Fibroblast of lung (primary cell): ENCODE results near the gene TSPAN9. TPM values are rescaled to one million over a fixed set of nuclear protein-coding genes. Genes with fewer than 3 reads are reported as not detected.

Experiments used
- DNase-seq, 2 donors: peaks; one replicate each; pipeline versions ENCODE4 v3.0.0 to v3.0.0-alpha.2; 2010; ENCODE audit warnings: low read depth in 2 of 2
- H2AFZ ChIP-seq: 2 replicates; pipeline ENCODE4 v1.5.1; 2012; ENCODE audit warnings: low read length, control low read depth, inconsistent platforms
- H3K27ac ChIP-seq: 2 replicates; pipeline ENCODE4 v1.5.1; 2011; ENCODE audit warnings: low read length, control low read depth; ENCODE audit not compliant: insufficient read depth
- H3K27me3 ChIP-seq: 2 replicates; pipeline ENCODE4 v1.5.1; 2011; ENCODE audit warnings: mild to moderate bottlenecking, low read length; ENCODE audit not compliant: control insufficient read depth, insufficient read depth
- H3K36me3 ChIP-seq: 2 replicates; pipeline ENCODE4 v1.5.1; 2011; ENCODE audit warnings: low read length; ENCODE audit not compliant: control insufficient read depth, insufficient read depth
- H3K4me1 ChIP-seq: 2 replicates; pipeline ENCODE4 v1.5.1; 2011; ENCODE audit warnings: low read length; ENCODE audit not compliant: control insufficient read depth, insufficient read depth; ENCODE audit errors: extremely low read depth
- H3K4me2 ChIP-seq: 2 replicates; pipeline ENCODE4 v1.5.1; 2011; ENCODE audit warnings: low read length, control low read depth; ENCODE audit not compliant: insufficient read depth; ENCODE audit errors: extremely low read depth
- H3K4me3 ChIP-seq, 4 experiments: fragments of 200-600 bp in 1 of 4; sonication (generic) in 1 of 4; replicated peaks in 1 of 4; 2 replicates each; pipeline ENCODE4 v1.5.1; 2011 to 2016; ENCODE audit warnings: low read length in 4 of 4, low read depth in 3 of 4, mild to moderate bottlenecking in 3 of 4, control low read depth in 2 of 4, inconsistent platforms in 1 of 4, mixed read lengths in 1 of 4; ENCODE audit not compliant: insufficient read depth in 1 of 4; ENCODE audit errors: control extremely low read depth in 1 of 4
- H3K79me2 ChIP-seq: 2 replicates; pipeline ENCODE4 v1.5.1; 2012; ENCODE audit warnings: mild to moderate bottlenecking, low read length, inconsistent platforms; ENCODE audit not compliant: control insufficient read depth, insufficient read depth
- H3K9ac ChIP-seq: 2 replicates; pipeline ENCODE4 v1.5.1; 2011; ENCODE audit warnings: mild to moderate bottlenecking, low read length, control low read depth; ENCODE audit not compliant: insufficient read depth
- H3K9me3 ChIP-seq: 2 replicates; pipeline ENCODE4 v1.5.1; 2012; ENCODE audit warnings: low read depth, low read length; ENCODE audit not compliant: control insufficient read depth, insufficient read depth
- H4K20me1 ChIP-seq: 2 replicates; pipeline ENCODE4 v1.5.1; 2011; ENCODE audit warnings: low read length; ENCODE audit not compliant: control insufficient read depth, insufficient read depth; ENCODE audit errors: extremely low read depth
- EZH2 ChIP-seq: IDR thresholded peaks from 2 replicates; pipeline ENCODE4 v1.5.1; 2012; ENCODE audit warnings: low read length, control low read depth, mild to moderate bottlenecking; ENCODE audit errors: missing control alignments
- polyA plus RNA-seq, 2 donors: library from polyadenylated mRNA; depleted of rRNA in 1 of 2; stranded (reverse) in 1 of 2; unstranded in 1 of 2; fragments of >200 nt; gene quantifications; 2 replicates each; pipeline ENCODE4 v1.2.1, GENCODE V29; 2011 to 2012; ENCODE audit warnings: missing spikeins in 1 of 2
- total RNA-seq: library from RNA; depleted of rRNA; stranded (reverse); fragments of >200 nt; gene quantifications from 2 replicates; pipeline ENCODE4 v1.2.1, GENCODE V29; 2014
- TF ChIP-seq, protein P1 (sequence below), 2 donors: IDR thresholded peaks in 1 of 2; conservative IDR thresholded peaks in 1 of 2; 1 replicate in 1 of 2; 2 replicates in 1 of 2; pipeline ENCODE4 v1.5.1; 2011 to 2012; ENCODE audit warnings: low read length in 2 of 2, control low read depth in 1 of 2, inconsistent platforms in 1 of 2, low read depth in 1 of 2, mild to moderate bottlenecking in 1 of 2

Gene TSPAN9
- total and polyA plus RNA-seq, 2 donors (not counting 1 experiment from before 2014, with no cell fraction given) = 31.1 to 35.2 TPM

DNA sequence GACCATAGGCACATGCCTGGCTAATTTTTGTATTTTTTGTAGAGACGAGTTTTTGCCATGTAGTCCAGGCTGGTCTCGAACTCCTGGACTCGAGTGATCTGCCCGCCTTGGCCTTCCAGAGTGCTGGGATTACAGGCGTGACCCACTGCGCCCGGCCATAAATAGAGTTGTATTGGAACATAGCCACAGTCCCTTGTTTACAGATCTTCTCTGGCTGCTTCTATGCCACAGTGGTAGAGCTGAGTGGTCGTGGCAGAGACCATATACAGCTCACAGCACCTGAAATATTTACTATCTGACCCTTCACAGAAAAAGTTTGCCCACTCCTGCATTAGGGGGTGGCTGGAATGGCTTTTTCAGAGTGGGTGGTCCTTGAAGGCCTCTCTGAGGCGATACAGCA is 28.0 kb upstream of the TSPAN9 start:
- Histone ChIP-seq H3K79me2 (no peaks in the 10 kb centered on the region), H3K9me3 (no peaks in the 10 kb centered on the region), H3K4me2 (no peak overlapping the region), H3K9ac (no peak overlapping the region), H4K20me1 (no peaks in the 10 kb centered on the region), H3K4me1 (no peaks in the 10 kb centered on the region), H3K27ac (no peak overlapping the region), H2AFZ (no peak overlapping the region), H3K27me3 (peaks cover 2% of the 10 kb centered on the region), H3K36me3 (no peaks in the 10 kb centered on the region), H3K4me3 (no peak overlapping the region)
- no peak for TF ChIP-seq EZH2
- TF ChIP-seq, protein P1, sequence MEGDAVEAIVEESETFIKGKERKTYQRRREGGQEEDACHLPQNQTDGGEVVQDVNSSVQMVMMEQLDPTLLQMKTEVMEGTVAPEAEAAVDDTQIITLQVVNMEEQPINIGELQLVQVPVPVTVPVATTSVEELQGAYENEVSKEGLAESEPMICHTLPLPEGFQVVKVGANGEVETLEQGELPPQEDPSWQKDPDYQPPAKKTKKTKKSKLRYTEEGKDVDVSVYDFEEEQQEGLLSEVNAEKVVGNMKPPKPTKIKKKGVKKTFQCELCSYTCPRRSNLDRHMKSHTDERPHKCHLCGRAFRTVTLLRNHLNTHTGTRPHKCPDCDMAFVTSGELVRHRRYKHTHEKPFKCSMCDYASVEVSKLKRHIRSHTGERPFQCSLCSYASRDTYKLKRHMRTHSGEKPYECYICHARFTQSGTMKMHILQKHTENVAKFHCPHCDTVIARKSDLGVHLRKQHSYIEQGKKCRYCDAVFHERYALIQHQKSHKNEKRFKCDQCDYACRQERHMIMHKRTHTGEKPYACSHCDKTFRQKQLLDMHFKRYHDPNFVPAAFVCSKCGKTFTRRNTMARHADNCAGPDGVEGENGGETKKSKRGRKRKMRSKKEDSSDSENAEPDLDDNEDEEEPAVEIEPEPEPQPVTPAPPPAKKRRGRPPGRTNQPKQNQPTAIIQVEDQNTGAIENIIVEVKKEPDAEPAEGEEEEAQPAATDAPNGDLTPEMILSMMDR (conservative IDR thresholded peaks at IDR 0.05 in 1 of 2, IDR thresholded peaks at IDR 0.05 in 1 of 2; ENCODE audit: low read depth in 1 of 2, low read length in 2 of 2) = no peak
- no peak for DNase-seq

DNA sequence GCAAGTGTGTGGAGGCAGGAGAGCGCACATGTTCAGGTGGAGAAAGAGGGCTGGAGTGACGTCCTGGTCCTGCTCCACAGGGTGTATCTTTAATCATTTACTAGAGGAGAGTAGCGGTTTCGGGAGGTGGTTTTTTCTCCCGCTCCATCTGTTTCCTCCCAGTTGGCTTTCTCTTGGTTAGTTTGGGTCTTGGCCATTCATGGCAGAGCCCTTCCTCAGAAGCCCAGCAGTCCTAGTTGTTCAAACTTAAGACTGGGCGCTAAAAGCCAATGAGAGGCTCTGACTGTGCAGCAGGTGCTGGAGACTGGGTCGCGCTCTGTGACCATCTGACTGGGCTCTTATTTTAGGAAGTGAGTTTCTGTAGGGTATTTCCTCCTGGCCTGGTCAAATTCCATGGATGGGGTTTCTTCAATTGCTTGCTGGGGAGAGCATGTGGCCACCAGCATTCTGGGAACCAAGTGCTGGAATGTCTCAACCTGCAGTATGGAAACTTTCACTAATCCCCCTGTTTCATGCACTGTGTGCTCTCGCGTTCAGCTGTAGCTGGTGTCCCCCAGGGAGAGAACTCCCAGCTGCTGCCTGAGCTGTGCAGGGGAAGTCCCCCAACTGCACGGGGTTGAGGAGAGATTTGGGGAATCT is 27.4 kb upstream of the TSPAN9 start:
- Histone ChIP-seq H3K9ac (no peak overlapping the region), H4K20me1 (no peaks in the 10 kb centered on the region), H3K4me1 (no peaks in the 10 kb centered on the region), H3K9me3 (no peaks in the 10 kb centered on the region), H3K79me2 (no peaks in the 10 kb centered on the region), H3K36me3 (no peaks in the 10 kb centered on the region), H3K4me2 (no peak overlapping the region), H3K27ac (no peak overlapping the region), H3K27me3 (peaks cover 6% of the 10 kb centered on the region), H2AFZ (no peak overlapping the region), H3K4me3 (no peak overlapping the region)
- TF ChIP-seq, protein P1 (conservative IDR thresholded peaks at IDR 0.05 in 1 of 2, IDR thresholded peaks at IDR 0.05 in 1 of 2; ENCODE audit: low read depth in 1 of 2, low read length in 2 of 2) = no peak
- no peak for TF ChIP-seq EZH2
- no peak for DNase-seq

DNA sequence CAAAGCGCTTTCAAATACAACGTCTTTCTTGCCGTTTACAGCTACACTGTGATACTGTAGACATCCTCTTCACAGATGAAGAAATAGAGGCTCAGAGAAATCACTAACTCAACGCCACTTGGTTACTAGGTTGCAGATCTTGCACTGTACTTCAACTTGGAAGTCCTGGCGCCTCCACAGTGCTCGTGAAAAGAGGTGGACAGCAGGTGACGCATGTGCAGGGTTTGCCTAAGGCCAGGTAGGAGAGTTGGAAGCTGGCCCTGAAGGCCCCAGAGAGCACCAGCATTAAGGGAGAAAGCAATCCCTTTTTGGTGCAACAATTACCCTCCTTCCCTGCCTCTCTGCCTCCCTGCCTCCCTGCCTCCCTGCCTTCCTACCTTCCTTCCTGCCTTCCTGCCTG is 22.8 kb upstream of the TSPAN9 start:
- H3K4me2 ChIP-seq = no peak overlapping the region
- H2AFZ ChIP-seq = no peak overlapping the region
- TF ChIP-seq EZH2 = no peak
- TF ChIP-seq, protein P1 (conservative IDR thresholded peaks at IDR 0.05 in 1 of 2, IDR thresholded peaks at IDR 0.05 in 1 of 2; ENCODE audit: low read depth in 1 of 2, low read length in 2 of 2) = no peak
- no peak for DNase-seq
- no peak overlapping the region for H3K9ac ChIP-seq
- no peaks in the 10 kb centered on the region for H3K9me3 ChIP-seq
- H3K27ac ChIP-seq = no peak overlapping the region
- H3K79me2 ChIP-seq = no peaks in the 10 kb centered on the region
- no peaks in the 10 kb centered on the region for H3K36me3 ChIP-seq
- H3K27me3 ChIP-seq = peaks cover 8% of the 10 kb centered on the region
- H3K4me3 ChIP-seq = no peak overlapping the region
- H3K4me1 ChIP-seq = no peaks in the 10 kb centered on the region
- no peaks in the 10 kb centered on the region for H4K20me1 ChIP-seq
